GM19035 (cell line): ENCODE results near the gene BUB1.
"Not testable (repeated sequence)": the region's sequence is repeated elsewhere in the genome, so short reads cannot be mapped to it uniquely, and the experiment has no call there.

Experiments used
- ATAC-seq: cut with Tn5 transposase; IDR thresholded peaks from one replicate; pipeline ENCODE4 v1.9.1; 2021; ENCODE audit not compliant: unreplicated experiment

BUB1 gene

GRCh38 chr2:110677530-110678456 is at the start of gene BUB1:
Gene BUB1, minus strand, starts transcription at chr2:110678063. Its CDS starts 68 bp downstream, at chr2:110677995.
- peak; percentile 67 for ATAC-seq

GRCh38 chr2:110726285-110726684 is 48.4 kb upstream of the BUB1 start:
- ATAC-seq = no peak

- no peak for ATAC-seq
Observed at GRCh38 chr2:110725859-110726258, 48.0 kb upstream of the BUB1 start.

GRCh38 chr2:110725370-110725769 is 47.5 kb upstream of the BUB1 start:
- no peak for ATAC-seq

- ATAC-seq = no peak
Observed at GRCh38 chr2:110724820-110725219, 47.0 kb upstream of the BUB1 start.

- ATAC-seq = no peak
Observed at GRCh38 chr2:110720547-110720946, 42.7 kb upstream of the BUB1 start.

- no peak for ATAC-seq
Observed at GRCh38 chr2:110718990-110719389, 41.1 kb upstream of the BUB1 start.

- ATAC-seq = no peak
Observed at GRCh38 chr2:110718382-110718781, 40.5 kb upstream of the BUB1 start.

- no peak for ATAC-seq
Observed at GRCh38 chr2:110717734-110718133, 39.9 kb upstream of the BUB1 start.

- ATAC-seq = no peak
Observed at GRCh38 chr2:110716959-110717645, 39.2 kb upstream of the BUB1 start.

GRCh38 chr2:110714452-110715224 is 36.8 kb upstream of the BUB1 start:
- no peak for ATAC-seq

GRCh38 chr2:110713513-110714362 is 35.9 kb upstream of the BUB1 start:
- no peak for ATAC-seq

GRCh38 chr2:110712737-110713136 is 34.9 kb upstream of the BUB1 start:
- ATAC-seq = no peak

GRCh38 chr2:110708455-110708854 is 30.6 kb upstream of the BUB1 start:
- ATAC-seq = no peak

GRCh38 chr2:110707386-110707965 is 29.6 kb upstream of the BUB1 start:
- ATAC-seq = no peak

GRCh38 chr2:110702514-110703380 is 24.9 kb upstream of the BUB1 start:
- ATAC-seq = no peak

GRCh38 chr2:110698253-110698652 is 20.4 kb upstream of the BUB1 start:
- not testable (repeated sequence) for ATAC-seq

- not testable (repeated sequence) for ATAC-seq
Observed at GRCh38 chr2:110695146-110695898, 17.5 kb upstream of the BUB1 start.
